Adrenal gland (tissue), 12 donors: ENCODE measurements around the gene DVL1. TPM values are rescaled to one million over a fixed set of nuclear protein-coding genes. Genes with fewer than 3 reads are reported as not detected.

Experiments used
- DNase-seq, 7 donors: peaks; one replicate each; pipeline ENCODE4 v3.0.0-alpha.2; 2019 to 2020
- H3K27ac ChIP-seq, 5 donors: fragments of 200-600 bp; sonication (generic) in 4 of 5; 1 replicate in 3 of 5; 2 replicates in 2 of 5; pipeline versions ENCODE4 v1.5.1 to v1.8.0; 2016 to 2020; ENCODE audit warnings: mild to moderate bottlenecking in 1 of 5
- H3K27me3 ChIP-seq: fragments of 200-600 bp; 2 replicates; pipeline ENCODE4 v1.8.0; 2021
- H3K36me3 ChIP-seq, 2 donors: fragments of 200-600 bp; replicated peaks in 1 of 2; 1 replicate in 1 of 2; 2 replicates in 1 of 2; pipeline versions ENCODE4 v1.5.1 to v1.8.0; 2018 to 2022
- H3K4me1 ChIP-seq, 2 donors: fragments of 200-600 bp; replicated peaks in 1 of 2; 1 replicate in 1 of 2; 2 replicates in 1 of 2; pipeline versions ENCODE4 v1.5.1 to v1.8.0; 2018 to 2021
- H3K4me3 ChIP-seq, 4 donors: fragments of 200-600 bp; sonication (generic) in 3 of 4; one replicate each; pipeline ENCODE4 v1.5.1; 2016 to 2018
- H3K9me3 ChIP-seq, 3 donors: fragments of 200-600 bp; sonication (generic) in 1 of 3; replicated peaks in 1 of 3; 1 replicate in 2 of 3; 2 replicates in 1 of 3; pipeline versions ENCODE4 v1.5.1 to v1.8.0; 2016 to 2021
- POLR2A ChIP-seq, 2 donors: fragments of 450-650 bp; IDR thresholded peaks; one replicate each; pipeline ENCODE4 v1.6.1; 2017; ENCODE audit warnings: antibody characterized with exemption in 2 of 2, mild to moderate bottlenecking in 2 of 2, moderate library complexity in 1 of 2
- WGBS, 4 donors: extraction: QIAGEN DNeasy Blood & Tissue Kit in 2 of 4; methylation state at CpG; one replicate each; pipeline versions ENCODE4 v1.1.5 to v1.1.7; 2013 to 2017; 5-methylcytosine and 5-hydroxymethylcytosine counted together
- intact Hi-C, 2 donors: fragments of 100-400 bp; cut with DNase I; formaldehyde crosslinking; loops; one replicate each; pipeline versions ENCODE4 v1.14.1 to v1.15.0; 2022 to 2023
- polyA plus RNA-seq, 3 donors: library from polyadenylated mRNA; stranded (reverse); fragments of 200-250 nt in 2 of 3; fragments of 350-450 nt in 1 of 3; fragmentation: Illumina TruSeq in 1 of 3; extraction: RNeasy Lipid Tissue Mini Kit (QIAGEN cat#74804) in 1 of 3; gene quantifications; one replicate each; pipeline ENCODE4 v1.2.3, GENCODE V29; 2013 to 2014
- total RNA-seq, 9 donors: library from RNA; depleted of rRNA in 4 of 9; stranded (reverse); fragments of >200 nt in 4 of 9; fragments of 120-200 nt in 1 of 9; fragmentation: NEBNext Ultra II Directional in 1 of 9; extraction: Animal tissue kit (Norgen Biotek cat#: 25700) in 1 of 9; gene quantifications; one replicate each; pipeline versions ENCODE4 v1.1.0 to v1.2.4, GENCODE V29; 2013 to 2023
- TF ChIP-seq, protein P1 (sequence below), 6 experiments: fragments of 450-650 bp in 4 of 6; fragments of 200-600 bp in 2 of 6; sonication (generic) in 1 of 6; IDR thresholded peaks; 1 replicate in 5 of 6; 2 replicates in 1 of 6; pipeline versions ENCODE4 v1.5.1 to v1.8.0; 2016 to 2021; ENCODE audit warnings: antibody characterized with exemption in 6 of 6, mild to moderate bottlenecking in 2 of 6, moderate library complexity in 1 of 6
- donor health status: healthy with polysubstance abuse.
- donor health status: Bipolar disorder and iron deficiency.
- donor health status: DM: yes; HTN: yes; CAD: no.
- donor health status: DM: no; HTN: no; CAD: no.
- donor health status: DM: no; HTN: no; CAD: no.
- donor health status: DM: yes; HTN: yes; CAD: no.

Gene DVL1
- total and polyA plus RNA-seq, 12 donors, result 4.0 to 279 (median 89.2) TPM

DNA sequence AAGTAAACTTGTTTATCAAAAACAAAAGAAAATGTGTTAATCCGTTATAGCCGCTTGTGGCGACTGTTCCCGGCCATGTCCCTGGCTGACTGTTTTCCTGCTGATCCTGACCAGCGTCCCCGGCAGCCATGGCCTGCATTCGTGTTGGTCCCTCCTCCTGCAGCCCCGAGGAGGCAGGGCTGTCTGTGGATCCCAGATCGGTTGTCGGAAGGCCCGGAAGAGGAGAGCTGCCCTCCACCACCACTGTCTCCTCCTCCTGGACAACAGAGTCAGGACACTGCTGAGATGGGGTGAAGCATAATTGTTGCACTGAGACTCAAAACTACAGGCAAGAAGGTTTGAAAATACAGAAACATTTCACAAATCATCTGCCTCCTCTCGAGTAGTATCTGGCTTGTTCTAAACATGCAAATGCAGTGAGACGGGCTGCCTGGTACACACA is 12.8 kb upstream of the DVL1 start:
- no peaks in the 10 kb centered on the region for H3K27me3 ChIP-seq
- H3K9me3 ChIP-seq, result no peaks in the 10 kb centered on the region
- peak overlapping the region in 2 of 5 donors; percentile 50 to 87 for H3K27ac ChIP-seq
- H3K4me1 ChIP-seq, result no peaks in the 10 kb centered on the region
- intact Hi-C loops, result no loop called here
- H3K36me3 ChIP-seq, result no peaks in the 10 kb centered on the region
- TF ChIP-seq, protein P1, sequence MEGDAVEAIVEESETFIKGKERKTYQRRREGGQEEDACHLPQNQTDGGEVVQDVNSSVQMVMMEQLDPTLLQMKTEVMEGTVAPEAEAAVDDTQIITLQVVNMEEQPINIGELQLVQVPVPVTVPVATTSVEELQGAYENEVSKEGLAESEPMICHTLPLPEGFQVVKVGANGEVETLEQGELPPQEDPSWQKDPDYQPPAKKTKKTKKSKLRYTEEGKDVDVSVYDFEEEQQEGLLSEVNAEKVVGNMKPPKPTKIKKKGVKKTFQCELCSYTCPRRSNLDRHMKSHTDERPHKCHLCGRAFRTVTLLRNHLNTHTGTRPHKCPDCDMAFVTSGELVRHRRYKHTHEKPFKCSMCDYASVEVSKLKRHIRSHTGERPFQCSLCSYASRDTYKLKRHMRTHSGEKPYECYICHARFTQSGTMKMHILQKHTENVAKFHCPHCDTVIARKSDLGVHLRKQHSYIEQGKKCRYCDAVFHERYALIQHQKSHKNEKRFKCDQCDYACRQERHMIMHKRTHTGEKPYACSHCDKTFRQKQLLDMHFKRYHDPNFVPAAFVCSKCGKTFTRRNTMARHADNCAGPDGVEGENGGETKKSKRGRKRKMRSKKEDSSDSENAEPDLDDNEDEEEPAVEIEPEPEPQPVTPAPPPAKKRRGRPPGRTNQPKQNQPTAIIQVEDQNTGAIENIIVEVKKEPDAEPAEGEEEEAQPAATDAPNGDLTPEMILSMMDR (IDR thresholded peaks at IDR 0.05), result peak in 1 of 6 experiments; percentile 18
- TF ChIP-seq POLR2A (IDR thresholded peaks at IDR 0.05), result no peak
- WGBS, 4 donors, result 13 to 18% (median 14%) methylated on average over 13 of the region's 13 CpGs
- peak in 5 of 7 donors; percentile 31 to 63 (median 57) for DNase-seq
- H3K4me3 ChIP-seq, result no peak overlapping the region

DNA sequence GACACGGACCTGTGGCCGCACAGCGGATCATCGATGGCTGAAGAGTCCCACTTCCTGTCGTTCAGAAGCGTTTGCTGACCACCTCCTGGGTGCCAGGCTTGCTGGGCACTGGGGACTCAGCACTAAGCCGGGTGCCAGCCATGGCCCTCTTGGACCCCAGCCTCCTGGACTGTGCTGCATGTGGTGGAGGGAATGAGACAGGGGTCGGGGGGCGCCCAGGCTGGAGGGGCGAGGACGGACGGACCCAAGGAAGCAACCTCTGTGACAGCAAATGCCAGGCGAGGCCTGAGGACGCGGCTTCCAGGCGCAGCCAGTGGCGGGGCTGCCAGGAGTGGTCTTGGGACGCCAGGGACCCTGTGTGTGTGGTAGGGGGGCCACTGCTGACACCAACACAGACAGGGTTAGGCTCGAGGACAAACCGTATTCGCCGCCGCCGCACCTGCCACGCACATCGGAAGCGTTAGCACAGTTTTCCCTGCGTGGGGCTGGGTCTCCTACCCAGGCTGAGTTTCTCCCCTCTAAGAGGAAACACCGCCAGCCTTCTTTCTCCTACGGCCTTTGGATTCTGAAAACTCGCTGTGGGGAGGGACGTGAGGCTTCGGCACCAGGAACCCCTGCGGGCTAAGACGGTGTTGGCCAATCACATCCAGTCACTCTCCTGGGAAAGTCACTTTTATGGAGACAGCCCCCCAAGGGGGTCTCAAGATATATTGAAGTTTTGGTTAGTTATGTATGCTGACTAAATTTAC is 12.2 kb upstream of the DVL1 start:
- 75 to 80% (median 77%) methylated on average over 26 to 35 of the region's 35 CpGs for WGBS, 4 donors
- Histone ChIP-seq H3K27ac (peak overlapping the region in 2 of 5 donors; percentile 50 to 87), H3K36me3 (no peaks in the 10 kb centered on the region), H3K4me3 (no peak overlapping the region), H3K9me3 (no peaks in the 10 kb centered on the region), H3K27me3 (no peaks in the 10 kb centered on the region), H3K4me1 (no peaks in the 10 kb centered on the region)
- intact Hi-C loops, result no loop called here
- TF ChIP-seq, protein P1 (IDR thresholded peaks at IDR 0.05), result no peak
- TF ChIP-seq POLR2A (IDR thresholded peaks at IDR 0.05), result no peak
- DNase-seq, result peak in 1 of 7 donors; percentile 8

DNA sequence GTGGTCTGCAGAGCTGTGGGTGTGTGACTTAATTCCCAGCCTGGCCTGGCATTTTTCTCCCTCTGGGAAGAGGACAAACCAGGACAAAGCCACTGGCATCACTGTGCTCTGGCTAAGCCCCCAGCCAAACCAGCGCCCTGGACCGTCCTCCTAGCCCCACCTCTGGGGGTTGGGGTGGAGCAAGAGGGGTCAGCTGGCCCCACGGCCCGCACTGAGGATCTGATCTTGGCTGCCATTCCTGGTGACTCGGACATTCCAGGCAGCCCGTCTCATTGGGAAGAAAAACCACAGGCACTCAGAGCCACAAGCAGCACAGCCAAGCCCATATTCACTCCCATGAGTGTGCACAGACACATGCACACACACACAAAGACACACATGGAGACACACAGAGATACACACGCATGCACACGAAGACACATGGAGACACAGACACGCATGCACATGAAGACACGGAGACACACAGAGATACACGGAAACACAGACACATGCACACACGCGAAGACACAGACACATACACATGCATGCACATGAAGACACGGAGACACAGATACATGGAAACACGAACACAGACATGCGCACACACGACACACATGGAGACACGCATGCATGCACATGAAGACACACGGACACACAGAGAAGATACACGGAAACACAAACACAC is 11.4 kb upstream of the DVL1 start:
- peak in 3 of 7 donors; percentile 35 to 53 (median 53) for DNase-seq
- Histone ChIP-seq H3K4me1 (no peaks in the 10 kb centered on the region), H3K4me3 (no peak overlapping the region), H3K27ac (peak overlapping the region in 3 of 5 donors; percentile 16 to 87 (median 72)), H3K9me3 (no peaks in the 10 kb centered on the region), H3K36me3 (no peaks in the 10 kb centered on the region), H3K27me3 (no peaks in the 10 kb centered on the region)
- WGBS, 4 donors, result 64 to 91% (median 75%) methylated on average over 14 to 20 of the region's 20 CpGs
- intact Hi-C loops, result no loop called here
- TF ChIP-seq POLR2A (IDR thresholded peaks at IDR 0.05), result no peak
- TF ChIP-seq, protein P1 (IDR thresholded peaks at IDR 0.05), result no peak

- no peaks in the 10 kb centered on the region for H3K36me3 ChIP-seq
- peaks cover 0 to 4% of the 10 kb centered on the region in 2 donors for H3K4me1 ChIP-seq
- H3K4me3 ChIP-seq, result no peak overlapping the region
- H3K9me3 ChIP-seq, result no peaks in the 10 kb centered on the region
- intact Hi-C loops, result no loop called here
- H3K27me3 ChIP-seq, result peaks cover under 1% of the 10 kb centered on the region
- H3K27ac ChIP-seq, result peak overlapping the region in 4 of 5 donors; percentile 16 to 87 (median 70)
- peak in 2 of 7 donors; percentile 4 to 9 for DNase-seq
- no peak for TF ChIP-seq POLR2A (IDR thresholded peaks at IDR 0.05)
- TF ChIP-seq, protein P1 (IDR thresholded peaks at IDR 0.05), result no peak
- 40 to 48% (median 47%) methylated on average over 14 to 28 of the region's 28 CpGs for WGBS, 4 donors
Observed at GRCh38 chr1:1359664-1360468, 10.6 kb upstream of the DVL1 start.
